GM18907 (cell line): ENCODE results near the gene EIF1B.
A peak's percentile ranks its signal among the peaks of the same experiment; 100 is the strongest.

Source experiments
- ATAC-seq: cut with Tn5 transposase; IDR thresholded peaks from one replicate; pipeline ENCODE4 v1.9.1; 2021; ENCODE audit warnings: mild to moderate bottlenecking, moderate library complexity; ENCODE audit not compliant: unreplicated experiment

Gene EIF1B

DNA sequence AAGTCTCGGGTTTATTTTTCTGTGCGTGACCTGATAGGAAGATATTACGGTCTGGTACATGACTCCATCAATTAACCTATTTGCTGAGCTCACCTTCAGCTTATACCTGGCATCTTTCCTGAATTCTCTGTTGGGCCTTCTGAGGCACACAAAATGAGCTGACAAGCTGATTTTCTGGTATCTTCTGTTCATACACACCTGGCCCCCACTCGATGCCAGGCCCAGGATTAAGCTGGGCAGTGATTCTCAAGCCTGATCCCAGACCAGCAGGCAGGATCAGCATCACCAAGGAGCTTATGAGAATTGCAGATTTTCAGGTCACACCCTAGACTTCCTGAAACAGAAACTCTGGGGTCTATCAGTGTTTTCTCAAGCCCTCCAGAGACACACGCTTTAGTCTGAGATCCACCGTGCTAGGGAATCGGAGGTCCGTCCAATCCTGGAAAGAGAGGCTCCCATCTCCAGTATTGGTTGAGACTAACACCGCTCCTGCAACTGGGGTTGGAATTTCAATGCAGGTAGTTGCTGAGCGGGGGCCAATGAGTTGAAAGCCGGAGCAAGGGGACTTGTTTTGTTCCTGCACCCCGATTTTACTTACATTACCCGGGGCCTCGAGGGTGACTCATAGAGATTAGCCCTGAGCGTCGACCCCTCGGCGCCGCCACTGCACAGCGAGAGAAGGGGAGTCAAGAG is 636 bp upstream of the EIF1B start:
- peak; percentile 0 for ATAC-seq

- peak; percentile 36 for ATAC-seq
These were observed 603 bp downstream of the EIF1B start for GRCh38 chr3:40309925-40310695.

DNA sequence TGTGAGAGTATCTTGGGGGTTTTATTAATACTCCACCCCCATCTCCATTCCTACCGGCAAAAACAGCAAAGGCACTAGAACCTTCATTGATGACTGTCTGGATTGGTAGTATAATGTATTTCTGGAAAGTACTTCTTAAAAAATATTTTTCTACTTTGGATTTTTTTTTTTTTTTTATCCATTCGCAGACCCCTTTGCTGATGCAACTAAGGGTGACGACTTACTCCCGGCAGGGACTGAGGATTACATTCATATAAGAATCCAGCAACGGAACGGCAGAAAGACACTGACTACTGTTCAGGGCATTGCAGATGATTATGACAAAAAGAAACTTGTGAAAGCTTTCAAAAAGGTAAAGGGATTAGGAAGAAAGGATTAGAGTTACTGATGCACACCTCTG is 1.2 kb downstream of the EIF1B start:
- ATAC-seq = no peak

DNA sequence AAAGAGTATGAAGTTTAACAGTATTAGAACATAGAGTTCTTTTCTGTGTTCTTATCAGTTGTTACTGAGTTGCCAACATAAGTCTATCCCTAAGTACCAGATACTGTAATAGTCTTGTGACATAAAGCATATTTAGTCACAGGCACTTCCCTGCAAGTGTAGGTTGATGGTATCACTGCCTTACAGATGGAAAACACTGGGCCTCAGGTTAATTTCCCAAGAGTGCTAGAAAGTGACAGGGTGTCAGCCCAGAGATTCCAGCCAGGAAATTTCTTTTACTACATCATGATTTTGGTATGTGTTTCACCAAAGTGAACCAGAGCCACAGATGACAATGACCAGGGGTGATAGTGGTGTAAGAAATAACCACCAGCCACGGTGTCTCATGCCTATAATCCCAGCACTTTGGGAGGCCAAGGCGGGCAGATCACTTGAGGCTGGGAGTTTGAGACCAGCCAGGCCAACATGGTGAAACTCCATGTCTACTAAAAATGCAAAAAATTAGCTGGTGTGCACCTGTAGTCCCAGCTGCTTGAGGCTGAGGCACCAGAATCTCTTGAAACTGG is 3.2 kb downstream of the EIF1B start:
- ATAC-seq = no peak

- ATAC-seq = no peak
These were observed 4.7 kb downstream of the EIF1B start for GRCh38 chr3:40313975-40314860.

- ATAC-seq = peak; percentile 69
These were observed 7.8 kb downstream of the EIF1B start for GRCh38 chr3:40317061-40317855.

DNA sequence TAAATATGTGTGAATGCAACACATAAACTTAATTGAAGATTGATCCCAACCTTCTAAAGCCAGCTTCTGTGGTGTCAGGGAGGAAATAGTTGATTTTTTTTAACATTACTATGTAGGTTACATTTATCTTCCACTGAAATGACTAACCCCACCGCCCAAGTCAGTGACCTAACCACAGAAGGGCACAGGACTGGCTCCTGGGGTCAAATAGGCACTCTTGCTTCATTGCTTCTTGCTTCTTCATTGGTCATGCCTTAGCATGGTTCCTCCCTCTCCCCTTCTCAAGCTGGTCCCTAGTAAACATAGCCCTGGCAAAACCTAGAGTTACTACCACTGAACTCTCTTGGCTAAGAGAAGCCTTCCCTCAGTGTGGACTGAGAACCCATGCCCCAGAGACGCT is 12.3 kb downstream of the EIF1B start:
- ATAC-seq = no peak

DNA sequence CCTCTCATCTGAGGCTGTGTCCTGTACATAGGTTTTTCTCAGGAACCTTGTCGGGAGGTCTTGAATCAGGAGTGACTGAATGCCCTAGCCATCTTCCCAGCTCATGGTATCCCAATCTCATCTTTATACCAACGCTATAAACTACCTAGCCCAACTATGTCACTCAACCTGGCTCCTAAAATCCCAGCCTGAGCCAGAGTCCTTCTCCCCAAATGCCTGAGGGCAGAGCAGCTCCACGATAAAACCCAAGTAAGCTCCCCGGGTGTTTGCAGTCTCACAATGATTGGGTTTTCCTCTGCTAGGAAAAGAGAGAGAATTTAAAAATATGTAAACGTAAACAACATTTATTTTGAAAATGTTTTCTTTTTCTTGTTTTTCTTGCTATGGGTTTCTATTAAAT is 14.4 kb downstream of the EIF1B start:
- no peak for ATAC-seq

DNA sequence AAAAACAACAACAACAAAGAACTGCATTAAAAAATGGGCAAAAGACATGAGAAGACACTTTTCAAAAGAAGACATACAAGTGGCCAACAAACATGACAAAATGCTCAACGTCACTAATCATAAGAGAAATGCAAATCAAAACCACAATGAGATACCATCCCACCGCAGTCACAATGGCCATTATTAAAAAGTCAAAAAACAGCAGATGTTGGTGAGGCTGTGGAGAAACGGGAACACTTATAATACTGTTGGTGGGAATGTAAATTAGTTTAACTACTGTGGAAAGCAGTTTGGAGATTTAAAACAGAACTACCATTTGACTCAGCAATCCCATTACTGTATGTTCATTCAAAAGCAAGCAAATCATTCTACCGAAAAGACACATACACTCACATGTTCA is 15.1 kb downstream of the EIF1B start:
- no peak for ATAC-seq

GRCh38 chr3:40325465-40325864 is 16.0 kb downstream of the EIF1B start:
- no peak for ATAC-seq

DNA sequence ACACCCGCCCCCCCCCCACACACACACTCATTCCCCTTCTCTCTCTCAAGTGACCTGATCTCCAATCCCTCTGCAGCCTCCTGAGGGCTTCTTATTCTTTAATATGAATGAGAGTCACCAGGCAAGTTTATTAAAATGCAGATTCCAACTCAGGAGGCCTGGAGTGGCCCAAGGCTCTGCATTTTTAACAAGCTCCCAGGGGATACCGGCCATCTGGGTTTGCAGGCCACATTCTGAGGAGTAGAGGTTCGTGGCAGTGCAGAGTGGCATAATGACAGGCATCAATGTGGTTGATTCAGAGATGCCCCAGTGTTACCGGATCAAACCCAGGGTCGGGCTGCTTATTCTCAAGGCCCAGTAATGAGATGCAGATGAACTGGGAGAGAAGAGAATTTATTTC is 18.9 kb downstream of the EIF1B start:
- ATAC-seq = no peak

DNA sequence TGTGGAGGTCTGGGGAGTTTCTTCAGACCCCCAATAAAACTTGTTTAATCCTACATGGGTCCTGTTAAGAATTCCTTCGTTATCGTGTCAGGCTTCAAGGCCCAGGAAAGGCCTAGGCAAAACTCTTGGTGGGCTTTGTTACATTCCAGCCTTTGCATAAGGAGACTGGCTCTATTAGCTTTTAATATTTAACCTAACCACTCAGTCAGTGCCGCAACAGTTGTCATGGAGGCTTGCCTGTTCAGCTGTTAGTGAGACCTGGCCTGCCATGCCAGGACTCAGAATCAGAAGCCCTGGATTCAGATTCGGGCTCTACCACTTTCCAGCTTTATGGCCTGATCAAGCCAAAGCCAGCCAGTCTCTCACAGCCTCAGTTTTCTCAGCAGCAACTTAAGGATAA is 19.6 kb downstream of the EIF1B start:
- no peak for ATAC-seq

DNA sequence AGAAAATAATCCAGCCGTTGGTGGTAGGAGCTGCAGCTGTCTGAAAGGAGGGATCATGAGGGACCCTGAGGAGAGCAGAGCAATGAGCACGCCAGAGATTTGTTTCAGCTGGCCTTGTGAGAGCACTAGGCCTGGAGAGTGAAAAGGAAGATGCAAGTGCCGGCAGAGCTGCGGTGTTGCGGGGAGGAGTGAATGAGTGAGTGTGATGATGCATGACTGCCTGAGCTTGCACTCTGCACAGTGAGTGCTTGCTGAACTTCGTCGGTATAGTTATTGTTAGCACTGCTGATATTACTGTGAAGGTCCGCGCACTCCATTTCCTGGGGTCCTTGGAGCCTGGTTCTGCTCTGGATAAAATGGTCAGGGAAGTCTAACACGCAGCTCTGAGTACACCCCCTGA is 23.2 kb downstream of the EIF1B start:
- no peak for ATAC-seq

- no peak for ATAC-seq
These were observed 23.9 kb downstream of the EIF1B start for GRCh38 chr3:40333416-40333815.

DNA sequence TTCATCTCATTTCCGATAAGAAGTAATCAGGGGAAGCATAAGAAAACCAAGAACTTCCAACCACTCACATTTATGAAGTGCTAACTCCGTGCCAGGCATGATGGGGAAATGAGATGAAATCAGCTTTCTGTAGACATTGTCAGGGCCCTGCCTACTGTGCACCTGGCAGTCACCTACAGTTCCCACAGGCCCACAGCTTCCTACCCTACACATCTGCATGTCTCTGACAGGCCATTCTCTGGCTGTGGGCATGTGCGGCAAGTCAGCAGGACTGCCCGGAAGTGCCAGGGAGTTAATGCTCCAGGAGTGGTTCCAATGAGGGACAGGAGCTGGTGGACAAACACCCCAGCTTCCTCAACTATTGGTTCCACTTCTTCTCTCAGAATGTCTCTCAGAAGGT is 24.3 kb downstream of the EIF1B start:
- ATAC-seq = no peak

DNA sequence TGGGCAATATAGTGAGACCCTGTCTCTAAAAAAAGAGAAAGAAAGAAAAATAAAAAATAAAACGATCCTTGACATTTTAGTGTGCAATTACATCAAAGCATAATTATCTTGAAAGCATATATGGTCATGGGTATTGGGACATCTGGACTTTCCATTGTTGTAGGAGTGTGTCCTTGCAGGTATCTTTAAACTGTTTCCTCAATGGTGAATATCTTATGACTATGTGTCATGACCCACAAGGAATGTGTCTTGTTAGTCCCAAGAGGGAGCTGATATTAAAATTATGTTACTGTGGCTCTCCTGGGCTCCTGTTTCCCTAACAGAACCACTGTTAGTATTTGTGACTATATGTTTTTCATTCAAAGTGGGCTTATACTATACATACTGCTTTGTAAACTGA is 26.6 kb downstream of the EIF1B start:
- no peak for ATAC-seq

- ATAC-seq = no peak
These were observed 27.1 kb downstream of the EIF1B start for GRCh38 chr3:40336511-40337135.

- peak; percentile 49 for ATAC-seq
These were observed 27.9 kb downstream of the EIF1B start for GRCh38 chr3:40337136-40338108.

DNA sequence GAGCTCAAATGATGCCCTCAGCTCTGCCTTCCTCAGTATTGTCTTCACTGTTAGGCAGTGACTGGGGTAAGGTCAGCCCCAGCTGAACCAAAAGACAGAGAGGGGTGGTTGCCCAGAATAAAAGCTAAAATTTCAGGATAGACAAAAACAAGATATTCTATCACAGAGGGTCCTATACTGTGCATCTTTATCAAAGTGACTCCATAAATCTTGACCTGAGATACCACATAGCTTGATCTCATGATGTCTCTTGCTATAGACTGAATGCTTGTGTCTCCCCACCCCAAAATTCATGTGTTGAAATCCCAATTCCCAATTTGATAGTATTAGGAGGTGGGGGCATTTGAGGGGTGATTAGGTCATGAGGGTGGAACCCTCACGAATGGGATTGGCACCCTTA is 30.4 kb downstream of the EIF1B start:
- ATAC-seq = no peak
